Measurements from ENCODE around the gene SYNE3. TPM values are rescaled to one million over a fixed set of nuclear protein-coding genes. Genes with fewer than 3 reads are reported as not detected.
A peak's percentile ranks its signal among the peaks of the same experiment; 100 is the strongest.

The SYNE3 gene
- total RNA-seq, 3 donors from 2014 or later, result 13.5 to 112 (median 22.0) TPM

- TF ChIP-seq POLR2AphosphoS5 (IDR thresholded peaks at IDR 0.05) (no peak), POLR2A (IDR thresholded peaks at IDR 0.05) (no peak), CTCF (IDR thresholded peaks at IDR 0.05) (no peak)
- H3K27me3 ChIP-seq, result no peaks in the 10 kb centered on the region
- no peak for DNase-seq (ENCODE audit: low spot score in 2 of 2)
- H3K36me3 ChIP-seq, result no peaks in the 10 kb centered on the region
- no peak overlapping the region for H3K27ac ChIP-seq
- intact Hi-C loops (cut with DNase I; ENCODE audit: low total_unique reads), result no loop called here
- H3K9me3 ChIP-seq, result no peaks in the 10 kb centered on the region
- no peak overlapping the region for H3K4me3 ChIP-seq
- H3K4me1 ChIP-seq, result peaks cover 6 to 10% of the 10 kb centered on the region in 2 donors
Measured at GRCh38 chr14:95540236-95540855, 23.9 kb upstream of the SYNE3 start.

- intact Hi-C loops (cut with DNase I; ENCODE audit: low total_unique reads), result no loop called here
- H3K4me3 ChIP-seq, result no peak overlapping the region
- H3K9me3 ChIP-seq, result no peaks in the 10 kb centered on the region
- H3K27ac ChIP-seq, result no peak overlapping the region
- no peaks in the 10 kb centered on the region for H3K27me3 ChIP-seq
- TF ChIP-seq POLR2A (IDR thresholded peaks at IDR 0.05), result no peak
- no peak for TF ChIP-seq CTCF (IDR thresholded peaks at IDR 0.05)
- no peak for TF ChIP-seq POLR2AphosphoS5 (IDR thresholded peaks at IDR 0.05)
- H3K4me1 ChIP-seq, result peaks cover 6 to 10% of the 10 kb centered on the region in 2 donors
- DNase-seq (ENCODE audit: low spot score in 2 of 2), result peak in 1 of 2 donors; percentile 9
- H3K36me3 ChIP-seq, result no peaks in the 10 kb centered on the region
Measured at GRCh38 chr14:95538801-95539509, 22.5 kb upstream of the SYNE3 start.

GRCh38 chr14:95537298-95538089 is 21.0 kb upstream of the SYNE3 start:
- intact Hi-C loops (cut with DNase I; ENCODE audit: low total_unique reads), result no loop called here
- DNase-seq (ENCODE audit: low spot score in 2 of 2), result peak in 1 of 2 donors; percentile 10
- Histone ChIP-seq H3K4me1 (peaks cover 9 to 18% of the 10 kb centered on the region in 2 donors), H3K27me3 (no peaks in the 10 kb centered on the region), H3K36me3 (no peaks in the 10 kb centered on the region), H3K27ac (no peak overlapping the region), H3K9me3 (no peaks in the 10 kb centered on the region), H3K4me3 (no peak overlapping the region)
- TF ChIP-seq POLR2A (IDR thresholded peaks at IDR 0.05) (no peak), POLR2AphosphoS5 (IDR thresholded peaks at IDR 0.05) (no peak)

GRCh38 chr14:95536671-95537070 is 20.2 kb upstream of the SYNE3 start:
- peak in 1 of 2 donors; percentile 3 for DNase-seq (ENCODE audit: low spot score in 2 of 2)
- Histone ChIP-seq H3K27ac (no peak overlapping the region), H3K4me3 (peak overlapping the region in 1 of 3 donors; percentile 94), H3K4me1 (peaks cover 9 to 27% of the 10 kb centered on the region in 2 donors), H3K36me3 (no peaks in the 10 kb centered on the region), H3K27me3 (no peaks in the 10 kb centered on the region), H3K9me3 (no peaks in the 10 kb centered on the region)
- intact Hi-C loops (cut with DNase I; ENCODE audit: low total_unique reads), result no loop called here
- TF ChIP-seq CTCF (IDR thresholded peaks at IDR 0.05) (no peak), POLR2AphosphoS5 (IDR thresholded peaks at IDR 0.05) (no peak), POLR2A (IDR thresholded peaks at IDR 0.05) (no peak)

- DNase-seq (ENCODE audit: low spot score in 2 of 2), result peak in 1 of 2 donors; percentile 13
- TF ChIP-seq POLR2A (IDR thresholded peaks at IDR 0.05) (no peak), CTCF (IDR thresholded peaks at IDR 0.05) (no peak), POLR2AphosphoS5 (IDR thresholded peaks at IDR 0.05) (no peak)
- H3K4me3 ChIP-seq, result peak overlapping the region; percentile 70 to 97 (median 94)
- H3K27ac ChIP-seq, result no peak overlapping the region
- intact Hi-C loops (cut with DNase I; ENCODE audit: low total_unique reads), result no loop called here
- no peaks in the 10 kb centered on the region for H3K9me3 ChIP-seq
- H3K36me3 ChIP-seq, result no peaks in the 10 kb centered on the region
- H3K27me3 ChIP-seq, result no peaks in the 10 kb centered on the region
- H3K4me1 ChIP-seq, result peaks cover 9 to 30% of the 10 kb centered on the region in 2 donors
Measured at GRCh38 chr14:95536036-95536593, 19.7 kb upstream of the SYNE3 start.

All from breast epithelium (tissue), 4 donors.